ENCODE measurements around the gene GSTM4. TPM values are rescaled to one million over a fixed set of nuclear protein-coding genes. Genes with fewer than 3 reads are reported as not detected.

Gene GSTM4
- polyA plus RNA-seq, 2 of the 4 experiments (the other 2 are of a cell fraction): 13.0 to 17.2 TPM

DNA sequence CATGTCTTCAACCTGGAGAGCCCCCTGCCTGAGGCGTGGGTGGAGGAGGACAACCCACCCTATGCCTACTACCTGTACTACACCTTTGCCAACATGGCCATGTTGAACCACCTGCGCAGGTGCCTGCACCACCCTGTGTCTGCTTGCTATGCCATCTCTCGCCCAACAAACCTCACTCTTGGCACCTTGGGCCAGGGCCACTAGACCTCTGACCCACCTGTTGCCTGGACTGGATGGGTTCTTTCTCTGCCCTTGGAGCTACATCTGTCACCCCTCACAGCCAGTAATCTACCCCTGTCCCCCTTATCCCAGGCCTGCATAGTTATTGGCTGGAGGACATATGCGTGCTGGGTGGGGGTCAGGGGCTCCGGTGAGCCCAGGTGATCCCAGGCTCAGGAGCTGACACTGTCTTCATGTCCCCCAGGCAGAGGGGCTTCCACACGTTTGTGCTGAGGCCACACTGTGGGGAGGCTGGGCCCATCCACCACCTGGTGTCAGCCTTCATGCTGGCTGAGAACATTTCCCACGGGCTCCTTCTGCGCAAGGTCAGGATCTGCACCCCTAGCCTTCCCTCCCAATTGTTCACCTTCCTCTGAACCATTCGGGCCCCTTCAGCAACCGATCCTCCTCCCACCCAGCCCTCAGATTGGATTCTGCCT lies 26.4 kb upstream of the GSTM4 start:
- FAIRE-seq (no peak), DNase-seq (ENCODE audit: low read depth in 1 of 2, low spot score in 1 of 2) (no peak), ATAC-seq (no peak)
- no peak overlapping the region for H3K4me3 ChIP-seq
- peaks cover 9% of the 10 kb centered on the region; the same call in 1 of the 3 replicates for H3K4me1 ChIP-seq
- H3K9me3 ChIP-seq: no peaks in the 10 kb centered on the region
- H3K4me2 ChIP-seq: no peak overlapping the region
- ChIA-PET POLR2A (interaction anchor here (3.5 kb wide), 1 partner anchor 81 kb away, joined by 11 read pairs; the partner anchor contains the start of gene GNAI3), CTCF (interaction anchor here (0.8 to 21.4 kb wide), 9 partner anchors 9 to 352 kb away, joined by 3 to 295 read pairs (median 5); partner anchors contain the start of gene GNAI3)
- WGBS (ENCODE audit: missing lambda C conversion rate): 90% methylated on average over 8 of the region's 10 CpGs
- TF ChIP-seq TP53 (CRISPR knock-in tag; IDR thresholded peaks at IDR 0.05) (no peak), SREBF2 (IDR thresholded peaks at IDR 0.05) (no peak), HOXB13 (CRISPR knock-in tag; IDR thresholded peaks at IDR 0.05; ENCODE audit: low read depth) (no peak), PHF8 (IDR thresholded peaks at IDR 0.05; ENCODE audit: borderline replicate concordance, low read depth) (no peak), BHLHE40 (IDR thresholded peaks at IDR 0.05; ENCODE audit: low read depth, low read length) (no peak)
- TF ChIP-seq, protein P1, sequence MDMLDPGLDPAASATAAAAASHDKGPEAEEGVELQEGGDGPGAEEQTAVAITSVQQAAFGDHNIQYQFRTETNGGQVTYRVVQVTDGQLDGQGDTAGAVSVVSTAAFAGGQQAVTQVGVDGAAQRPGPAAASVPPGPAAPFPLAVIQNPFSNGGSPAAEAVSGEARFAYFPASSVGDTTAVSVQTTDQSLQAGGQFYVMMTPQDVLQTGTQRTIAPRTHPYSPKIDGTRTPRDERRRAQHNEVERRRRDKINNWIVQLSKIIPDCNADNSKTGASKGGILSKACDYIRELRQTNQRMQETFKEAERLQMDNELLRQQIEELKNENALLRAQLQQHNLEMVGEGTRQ (IDR thresholded peaks at IDR 0.05): no peak
- TF ChIP-seq, protein P2, sequence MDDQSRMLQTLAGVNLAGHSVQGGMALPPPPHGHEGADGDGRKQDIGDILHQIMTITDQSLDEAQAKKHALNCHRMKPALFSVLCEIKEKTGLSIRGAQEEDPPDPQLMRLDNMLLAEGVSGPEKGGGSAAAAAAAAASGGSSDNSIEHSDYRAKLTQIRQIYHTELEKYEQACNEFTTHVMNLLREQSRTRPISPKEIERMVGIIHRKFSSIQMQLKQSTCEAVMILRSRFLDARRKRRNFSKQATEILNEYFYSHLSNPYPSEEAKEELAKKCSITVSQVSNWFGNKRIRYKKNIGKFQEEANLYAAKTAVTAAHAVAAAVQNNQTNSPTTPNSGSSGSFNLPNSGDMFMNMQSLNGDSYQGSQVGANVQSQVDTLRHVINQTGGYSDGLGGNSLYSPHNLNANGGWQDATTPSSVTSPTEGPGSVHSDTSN (IDR thresholded peaks at IDR 0.05): no peak
- TF ChIP-seq, protein P3, sequence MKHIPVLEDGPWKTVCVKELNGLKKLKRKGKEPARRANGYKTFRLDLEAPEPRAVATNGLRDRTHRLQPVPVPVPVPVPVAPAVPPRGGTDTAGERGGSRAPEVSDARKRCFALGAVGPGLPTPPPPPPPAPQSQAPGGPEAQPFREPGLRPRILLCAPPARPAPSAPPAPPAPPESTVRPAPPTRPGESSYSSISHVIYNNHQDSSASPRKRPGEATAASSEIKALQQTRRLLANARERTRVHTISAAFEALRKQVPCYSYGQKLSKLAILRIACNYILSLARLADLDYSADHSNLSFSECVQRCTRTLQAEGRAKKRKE (CRISPR knock-in tag; IDR thresholded peaks at IDR 0.05; ENCODE audit: low read depth): no peak
- no peak overlapping the region for H3K27ac ChIP-seq

DNA sequence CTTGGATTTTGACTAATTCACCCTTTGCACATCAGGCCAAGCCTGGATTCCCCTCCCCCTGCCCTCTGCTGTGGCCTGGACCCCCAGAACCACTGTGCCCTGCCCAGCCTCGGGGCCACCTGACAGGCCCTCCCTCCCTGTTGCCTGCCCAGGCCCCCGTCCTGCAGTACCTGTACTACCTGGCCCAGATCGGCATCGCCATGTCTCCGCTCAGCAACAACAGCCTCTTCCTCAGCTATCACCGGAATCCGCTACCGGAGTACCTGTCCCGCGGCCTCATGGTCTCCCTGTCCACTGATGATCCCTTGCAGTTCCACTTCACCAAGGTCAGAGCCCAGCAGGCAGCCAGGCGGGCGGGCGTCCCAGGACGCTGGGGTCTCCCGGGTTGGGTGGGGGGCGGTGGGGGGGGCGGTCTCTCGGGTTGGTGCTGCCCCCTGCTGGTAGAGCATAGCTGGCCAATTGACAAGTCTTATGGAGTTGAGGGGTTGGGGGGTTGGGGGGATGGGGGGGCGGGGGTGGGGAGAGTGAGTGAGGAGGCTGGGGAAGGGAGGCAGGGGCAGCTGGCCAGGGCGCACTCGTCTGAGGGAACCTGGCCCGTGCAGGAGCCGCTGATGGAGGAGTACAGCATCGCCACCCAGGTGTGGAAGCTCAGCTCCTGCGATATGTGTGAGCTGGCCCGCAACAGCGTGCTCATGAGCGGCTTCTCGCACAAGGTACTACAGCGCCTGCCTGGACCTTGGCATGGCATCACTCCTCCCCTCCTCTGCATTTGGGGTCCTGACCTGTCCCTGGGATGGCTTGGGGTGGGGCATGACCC lies 25.6 kb upstream of the GSTM4 start:
- no peaks in the 10 kb centered on the region for H3K9me3 ChIP-seq
- POLR2A ChIA-PET: interaction anchor here (3.5 kb wide), 1 partner anchor 82 kb away, joined by 11 read pairs; the partner anchor contains the start of gene GNAI3
- H3K4me2 ChIP-seq: no peak overlapping the region
- no peak overlapping the region for H3K27ac ChIP-seq
- 89% methylated on average over 22 of the region's 30 CpGs for WGBS (ENCODE audit: missing lambda C conversion rate)
- peaks cover 16% of the 10 kb centered on the region for H3K4me1 ChIP-seq
- H3K4me3 ChIP-seq: no peak overlapping the region
- CTCF ChIA-PET: interaction anchor here (1.0 to 21.4 kb wide), 10 partner anchors 11 to 351 kb away, joined by 3 to 295 read pairs (median 8); no protein-coding TSS in a partner anchor
- FAIRE-seq: no peak
- TF ChIP-seq NPAS2 (CRISPR knock-in tag; IDR thresholded peaks at IDR 0.05; ENCODE audit: borderline replicate concordance) (no peak), CHD2 (IDR thresholded peaks at IDR 0.05; ENCODE audit: low read length, partially characterized antibody) (no peak), POLR2AphosphoS2 (conservative IDR thresholded peaks at IDR 0.05; ENCODE audit: low read length) (no peak), CHD4 (IDR thresholded peaks at IDR 0.05; ENCODE audit: borderline replicate concordance) (no peak), HDAC2 (IDR thresholded peaks at IDR 0.05) (no peak), SMC3 (IDR thresholded peaks at IDR 0.05) (peak; percentile 53), BHLHE40 (IDR thresholded peaks at IDR 0.05; ENCODE audit: low read depth, low read length) (no peak), NFE2L2 (conservative IDR thresholded peaks at IDR 0.05; ENCODE audit: low read length) (no peak), TP53 (CRISPR knock-in tag; IDR thresholded peaks at IDR 0.05) (no peak)
- TF ChIP-seq, protein P1 (IDR thresholded peaks at IDR 0.05): no peak
- TF ChIP-seq, protein P4, sequence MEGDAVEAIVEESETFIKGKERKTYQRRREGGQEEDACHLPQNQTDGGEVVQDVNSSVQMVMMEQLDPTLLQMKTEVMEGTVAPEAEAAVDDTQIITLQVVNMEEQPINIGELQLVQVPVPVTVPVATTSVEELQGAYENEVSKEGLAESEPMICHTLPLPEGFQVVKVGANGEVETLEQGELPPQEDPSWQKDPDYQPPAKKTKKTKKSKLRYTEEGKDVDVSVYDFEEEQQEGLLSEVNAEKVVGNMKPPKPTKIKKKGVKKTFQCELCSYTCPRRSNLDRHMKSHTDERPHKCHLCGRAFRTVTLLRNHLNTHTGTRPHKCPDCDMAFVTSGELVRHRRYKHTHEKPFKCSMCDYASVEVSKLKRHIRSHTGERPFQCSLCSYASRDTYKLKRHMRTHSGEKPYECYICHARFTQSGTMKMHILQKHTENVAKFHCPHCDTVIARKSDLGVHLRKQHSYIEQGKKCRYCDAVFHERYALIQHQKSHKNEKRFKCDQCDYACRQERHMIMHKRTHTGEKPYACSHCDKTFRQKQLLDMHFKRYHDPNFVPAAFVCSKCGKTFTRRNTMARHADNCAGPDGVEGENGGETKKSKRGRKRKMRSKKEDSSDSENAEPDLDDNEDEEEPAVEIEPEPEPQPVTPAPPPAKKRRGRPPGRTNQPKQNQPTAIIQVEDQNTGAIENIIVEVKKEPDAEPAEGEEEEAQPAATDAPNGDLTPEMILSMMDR (IDR thresholded peaks at IDR 0.05): peak; percentile 31; the same call in 1 of the 3 replicates
- DNase-seq (ENCODE audit: low read depth in 1 of 2, low spot score in 1 of 2): no peak
- peak in 1 of 2 experiments; percentile 10; a peak in 2 of 6 replicates for ATAC-seq
